DND-41 (cell line): ENCODE results near the gene TEX30.

Experiments used
- ATAC-seq: fragments of 200-7000 bp; cut with Tn5 transposase; 3 replicates; pipeline ENCODE4 v1.9.1; 2021; ENCODE audit warnings: low read depth; ENCODE audit not compliant: insufficient read depth
- DNase-seq: peaks from one replicate; pipeline ENCODE4 v3.0.0-alpha.2; 2020
- H2AFZ ChIP-seq: 2 replicates; pipeline ENCODE4 v1.6.0; 2012; ENCODE audit warnings: low read depth, low read length
- H3K27ac ChIP-seq: 2 replicates; pipeline ENCODE4 v1.5.1; 2012; ENCODE audit warnings: low read length, inconsistent platforms
- H3K27me3 ChIP-seq: fragments of 200-600 bp; sonication (generic); 2 replicates; pipeline ENCODE4 v1.6.0; 2012; ENCODE audit warnings: low read length, mild to moderate bottlenecking, inconsistent platforms; ENCODE audit not compliant: insufficient read depth, poor library complexity
- H3K36me3 ChIP-seq: 2 replicates; pipeline ENCODE4 v1.5.1; 2012; ENCODE audit warnings: low read length, inconsistent platforms; ENCODE audit not compliant: insufficient read depth
- H3K4me1 ChIP-seq: 2 replicates; pipeline ENCODE4 v1.5.1; 2012; ENCODE audit warnings: mild to moderate bottlenecking, low read length; ENCODE audit not compliant: insufficient read depth
- H3K4me2 ChIP-seq: 2 replicates; pipeline ENCODE4 v1.6.0; 2012; ENCODE audit warnings: mild to moderate bottlenecking, moderate library complexity, low read length, inconsistent platforms; ENCODE audit not compliant: insufficient read depth
- H3K4me3 ChIP-seq, 2 experiments: fragments of 200-600 bp in 1 of 2; shearing (Covaris generic) in 1 of 2; 2 replicates each; pipeline ENCODE4 v1.5.1; 2012 to 2016; ENCODE audit warnings: inconsistent platforms in 2 of 2, low read length in 2 of 2, mild to moderate bottlenecking in 2 of 2, low read depth in 1 of 2, moderate library complexity in 1 of 2
- H3K79me2 ChIP-seq: 2 replicates; pipeline ENCODE4 v1.6.0; 2012; ENCODE audit warnings: low read length, inconsistent platforms; ENCODE audit not compliant: insufficient read depth
- H3K9ac ChIP-seq: 2 replicates; pipeline ENCODE4 v1.6.0; 2012; ENCODE audit warnings: low read depth, mild to moderate bottlenecking, inconsistent platforms, low read length, moderate library complexity
- H3K9me3 ChIP-seq: 2 replicates; pipeline ENCODE4 v1.5.1; 2012; ENCODE audit warnings: low read length, moderate library complexity, mild to moderate bottlenecking, inconsistent platforms; ENCODE audit not compliant: insufficient read depth, severe bottlenecking
- H4K20me1 ChIP-seq: 2 replicates; pipeline ENCODE4 v1.6.0; 2012; ENCODE audit warnings: low read length; ENCODE audit not compliant: insufficient read depth
- EZH2 ChIP-seq: IDR thresholded peaks from 3 replicates; pipeline ENCODE4 v1.6.1; 2012; ENCODE audit warnings: borderline replicate concordance, low read depth, mild to moderate bottlenecking, moderate library complexity, low read length, inconsistent platforms; ENCODE audit not compliant: severe bottlenecking
- TF ChIP-seq, protein P1 (sequence below): IDR thresholded peaks from 2 replicates; pipeline ENCODE4 v1.5.1; 2012; ENCODE audit warnings: borderline replicate concordance, low read length, moderate library complexity, mild to moderate bottlenecking; ENCODE audit not compliant: poor library complexity, severe bottlenecking; ENCODE audit errors: extremely low read depth

The TEX30 gene

GRCh38 chr13:102773441-102774213 lies at the start of gene TEX30:
Gene TEX30, minus strand, starts transcription at chr13:102773786. Its CDS starts 3,760 bp downstream, at chr13:102770026.
- TF ChIP-seq, protein P1, sequence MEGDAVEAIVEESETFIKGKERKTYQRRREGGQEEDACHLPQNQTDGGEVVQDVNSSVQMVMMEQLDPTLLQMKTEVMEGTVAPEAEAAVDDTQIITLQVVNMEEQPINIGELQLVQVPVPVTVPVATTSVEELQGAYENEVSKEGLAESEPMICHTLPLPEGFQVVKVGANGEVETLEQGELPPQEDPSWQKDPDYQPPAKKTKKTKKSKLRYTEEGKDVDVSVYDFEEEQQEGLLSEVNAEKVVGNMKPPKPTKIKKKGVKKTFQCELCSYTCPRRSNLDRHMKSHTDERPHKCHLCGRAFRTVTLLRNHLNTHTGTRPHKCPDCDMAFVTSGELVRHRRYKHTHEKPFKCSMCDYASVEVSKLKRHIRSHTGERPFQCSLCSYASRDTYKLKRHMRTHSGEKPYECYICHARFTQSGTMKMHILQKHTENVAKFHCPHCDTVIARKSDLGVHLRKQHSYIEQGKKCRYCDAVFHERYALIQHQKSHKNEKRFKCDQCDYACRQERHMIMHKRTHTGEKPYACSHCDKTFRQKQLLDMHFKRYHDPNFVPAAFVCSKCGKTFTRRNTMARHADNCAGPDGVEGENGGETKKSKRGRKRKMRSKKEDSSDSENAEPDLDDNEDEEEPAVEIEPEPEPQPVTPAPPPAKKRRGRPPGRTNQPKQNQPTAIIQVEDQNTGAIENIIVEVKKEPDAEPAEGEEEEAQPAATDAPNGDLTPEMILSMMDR, result peak; percentile 15
- no peak for TF ChIP-seq EZH2
- 0 out of 2 replicates have a peak, but pooled peaks cover 10% of the 10 kb centered on the region for H3K36me3 ChIP-seq
- H3K27me3 ChIP-seq, result no peaks in the 10 kb centered on the region
- DNase-seq, result peak; percentile 89
- H3K4me3 ChIP-seq, result peak within 1 kb of the TSS; percentile 95 to 97
- H3K4me2 ChIP-seq, result peak within 1 kb of the TSS; percentile 84
- H4K20me1 ChIP-seq, result no peaks in the 10 kb centered on the region; the same call in 1 of the 2 replicates
- peak; percentile 91 for ATAC-seq
- H3K9ac ChIP-seq, result peak within 1 kb of the TSS; percentile 97
- H3K9me3 ChIP-seq, result no peaks in the 10 kb centered on the region
- H3K27ac ChIP-seq, result peak within 1 kb of the TSS; percentile 95
- peaks cover 41% of the 10 kb centered on the region for H3K79me2 ChIP-seq
- H2AFZ ChIP-seq, result peak within 1 kb of the TSS; percentile 95
- H3K4me1 ChIP-seq, result peaks cover 55% of the 10 kb centered on the region

DNA sequence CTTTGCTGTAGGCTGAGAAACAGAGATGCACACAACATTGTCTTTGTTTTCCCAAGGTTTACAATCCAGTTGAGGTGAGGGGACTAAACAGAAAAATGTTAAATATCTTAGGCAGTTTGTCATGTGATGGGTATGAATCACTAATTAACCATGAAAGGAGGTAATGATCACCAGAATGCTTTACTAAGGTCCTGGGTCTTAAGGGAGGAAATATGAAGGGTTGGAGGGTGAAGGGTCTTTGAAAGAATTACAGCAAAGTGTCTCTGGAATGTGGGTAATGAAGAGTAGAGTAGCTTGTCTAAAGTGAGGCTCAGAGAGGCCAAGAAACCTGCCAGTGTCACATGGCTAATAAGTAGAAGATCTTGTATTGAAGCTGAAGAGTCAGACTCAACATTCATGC lies 44.3 kb upstream of the TEX30 start:
- H3K4me2 ChIP-seq, result no peak overlapping the region
- H2AFZ ChIP-seq, result no peak overlapping the region
- DNase-seq, result no peak
- no peaks in the 10 kb centered on the region for H3K27me3 ChIP-seq
- no peak overlapping the region for H3K4me3 ChIP-seq
- H3K9ac ChIP-seq, result no peak overlapping the region
- ATAC-seq, result no peak
- peaks cover 47% of the 10 kb centered on the region for H3K36me3 ChIP-seq
- H3K27ac ChIP-seq, result no peak overlapping the region
- peaks cover 16% of the 10 kb centered on the region for H3K4me1 ChIP-seq
- TF ChIP-seq EZH2, result no peak
- TF ChIP-seq, protein P1, result no peak
- no peaks in the 10 kb centered on the region for H3K9me3 ChIP-seq
- H4K20me1 ChIP-seq, result no peaks in the 10 kb centered on the region
- peaks cover 19% of the 10 kb centered on the region; the same call in 1 of the 2 replicates for H3K79me2 ChIP-seq

GRCh38 chr13:102817241-102817640 lies 43.7 kb upstream of the TEX30 start:
- Histone ChIP-seq H3K4me3 (no peak overlapping the region), H3K27ac (no peak overlapping the region), H3K9ac (no peak overlapping the region), H3K79me2 (peaks cover 19% of the 10 kb centered on the region; the same call in 1 of the 2 replicates), H3K4me2 (no peak overlapping the region), H3K27me3 (no peaks in the 10 kb centered on the region), H3K36me3 (peaks cover 41% of the 10 kb centered on the region), H3K9me3 (no peaks in the 10 kb centered on the region), H2AFZ (no peak overlapping the region), H3K4me1 (peaks cover 22% of the 10 kb centered on the region), H4K20me1 (no peaks in the 10 kb centered on the region)
- ATAC-seq (no peak), DNase-seq (no peak)
- TF ChIP-seq, protein P1, result no peak
- TF ChIP-seq EZH2, result no peak
